GM21423 (cell line): ENCODE data around the gene SLC22A12.

Source experiments
- ATAC-seq: cut with Tn5 transposase; IDR thresholded peaks from one replicate; pipeline ENCODE4 v1.9.1; 2021; ENCODE audit warnings: mild to moderate bottlenecking, moderate library complexity; ENCODE audit not compliant: unreplicated experiment

SLC22A12 gene

DNA sequence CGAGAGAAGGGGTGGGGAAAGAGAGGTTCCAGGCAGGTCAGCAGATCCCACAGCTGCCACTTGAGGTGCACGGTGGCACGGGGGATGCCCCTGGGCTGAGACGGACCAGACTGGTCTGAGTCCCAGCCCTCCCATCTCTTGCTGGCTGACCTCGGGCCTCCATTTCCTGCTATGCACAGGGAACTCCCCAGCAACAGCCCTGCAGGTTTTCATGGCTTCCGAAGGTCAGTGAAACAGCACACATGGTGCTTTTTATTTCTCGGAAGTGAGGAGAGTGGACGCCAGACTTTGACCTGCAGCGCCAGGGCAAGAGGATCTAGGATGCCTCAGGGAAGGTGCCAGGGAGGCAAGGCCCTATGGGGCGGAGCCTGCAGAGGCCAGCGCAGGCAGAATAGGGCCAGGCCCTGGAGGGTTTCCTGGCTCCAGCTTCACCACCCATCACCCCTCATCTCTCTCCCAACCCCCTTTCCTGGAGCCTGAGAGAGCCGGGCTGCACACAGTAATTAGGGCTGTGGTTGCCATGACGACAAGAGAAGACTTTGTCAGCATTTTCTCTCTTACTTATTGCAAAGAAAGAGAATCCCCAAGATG lies 29.5 kb downstream of the SLC22A12 start:
- no peak for ATAC-seq

DNA sequence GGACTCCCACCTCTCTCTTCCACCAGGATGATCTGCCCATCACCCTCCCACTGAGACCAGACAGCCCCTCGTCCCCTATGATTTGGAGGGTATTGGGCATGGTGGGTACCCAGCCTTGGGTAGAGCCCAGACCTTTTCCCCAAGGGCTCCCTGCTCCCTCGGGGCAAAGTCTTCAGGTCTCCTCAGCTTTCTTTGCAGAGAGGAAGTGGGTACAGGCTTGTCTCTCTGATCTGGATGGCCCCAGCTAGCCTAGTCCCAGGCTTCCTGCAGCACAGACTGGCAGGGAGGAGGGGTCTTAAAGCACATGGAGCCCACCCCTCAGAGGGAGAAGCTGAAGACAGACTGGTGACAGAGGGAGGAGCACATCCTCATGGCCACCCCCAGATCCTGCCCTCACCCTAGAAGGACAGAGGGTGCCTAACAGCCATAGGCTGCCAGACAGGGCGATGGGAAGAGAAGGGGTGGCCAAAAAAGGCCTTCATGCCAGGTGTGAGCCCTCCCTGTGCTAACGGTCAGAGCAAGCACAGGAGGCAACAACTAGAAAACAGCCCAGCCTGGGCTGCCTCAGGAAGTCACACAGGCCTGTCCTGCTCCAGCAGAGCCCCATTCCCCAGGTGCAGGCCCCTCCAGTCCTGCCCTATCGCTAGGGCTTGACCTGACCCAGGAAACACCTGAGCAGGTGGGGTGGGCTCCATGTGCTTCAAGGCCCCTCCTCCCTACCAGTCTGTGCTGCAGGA lies 30.4 kb downstream of the SLC22A12 start:
- ATAC-seq, result no peak

DNA sequence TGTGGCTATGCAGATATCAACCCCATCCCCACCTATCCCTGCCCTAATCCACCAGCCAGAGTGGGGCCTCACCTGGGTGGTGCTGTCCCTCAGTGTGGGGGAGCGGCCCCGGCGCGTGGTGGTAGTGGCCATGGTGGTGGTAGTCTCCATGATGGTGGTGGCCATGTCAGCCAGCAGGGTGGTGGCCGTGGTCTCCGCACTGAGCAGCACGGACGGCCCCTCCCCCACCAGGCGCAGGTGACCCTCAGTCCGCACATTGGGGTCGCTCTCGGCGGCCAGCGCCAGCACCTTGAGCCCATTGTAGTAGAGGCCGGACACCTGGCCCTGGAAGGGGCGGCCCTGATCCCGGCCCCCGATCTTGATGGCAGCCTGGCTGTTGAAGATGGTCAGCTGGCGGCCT lies 31.7 kb downstream of the SLC22A12 start:
- no peak for ATAC-seq

DNA sequence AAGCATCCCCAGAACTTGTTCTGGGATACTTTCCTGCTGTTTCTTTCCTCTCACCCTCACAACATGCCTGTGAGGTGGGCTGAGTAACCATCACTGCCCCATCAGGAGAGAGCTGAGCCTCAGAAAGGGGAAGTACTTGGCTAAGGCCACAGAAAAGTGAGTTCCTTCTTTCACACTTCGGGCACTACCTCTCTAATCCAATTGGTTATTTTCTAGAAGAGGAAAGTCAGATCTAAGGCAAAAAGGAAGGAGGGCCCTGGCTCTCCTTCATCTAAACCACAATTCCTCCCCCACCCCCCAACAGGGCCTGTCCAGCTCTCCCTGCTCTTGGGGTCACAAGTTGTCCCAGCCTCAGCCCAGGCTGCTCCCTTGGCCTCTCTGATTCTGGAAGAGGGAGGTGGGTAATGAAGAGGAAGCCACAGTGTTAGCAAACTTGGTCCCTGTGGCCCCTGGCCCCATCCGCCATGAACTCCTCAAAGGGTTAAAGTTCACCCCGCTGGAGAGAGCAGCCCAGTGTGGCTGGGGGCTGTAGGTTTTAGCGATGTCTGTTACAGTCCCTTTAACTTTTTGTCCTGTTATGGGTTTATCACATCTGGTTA lies 34.0 kb downstream of the SLC22A12 start:
- no peak for ATAC-seq

DNA sequence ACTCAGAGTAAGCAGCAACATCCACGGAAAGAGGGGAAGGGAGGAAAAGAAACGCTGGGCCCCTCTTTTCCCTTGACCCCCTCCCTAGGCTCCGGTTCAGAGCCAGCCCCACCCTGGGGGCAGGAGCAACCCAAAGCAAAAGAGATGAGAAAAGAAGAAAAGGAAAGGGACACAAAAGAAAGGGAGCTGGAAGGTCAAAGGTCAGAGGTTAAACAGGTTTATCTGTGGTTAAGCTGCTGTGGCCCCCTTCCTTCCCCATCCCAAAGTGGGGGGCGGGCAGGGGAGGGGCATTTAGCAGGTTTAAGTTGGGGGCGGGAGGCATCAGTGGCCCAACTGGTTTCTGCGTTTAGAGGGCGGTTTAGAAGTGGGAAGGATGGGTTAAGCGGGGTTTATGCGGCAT lies 35.6 kb downstream of the SLC22A12 start:
- ATAC-seq, result no peak

DNA sequence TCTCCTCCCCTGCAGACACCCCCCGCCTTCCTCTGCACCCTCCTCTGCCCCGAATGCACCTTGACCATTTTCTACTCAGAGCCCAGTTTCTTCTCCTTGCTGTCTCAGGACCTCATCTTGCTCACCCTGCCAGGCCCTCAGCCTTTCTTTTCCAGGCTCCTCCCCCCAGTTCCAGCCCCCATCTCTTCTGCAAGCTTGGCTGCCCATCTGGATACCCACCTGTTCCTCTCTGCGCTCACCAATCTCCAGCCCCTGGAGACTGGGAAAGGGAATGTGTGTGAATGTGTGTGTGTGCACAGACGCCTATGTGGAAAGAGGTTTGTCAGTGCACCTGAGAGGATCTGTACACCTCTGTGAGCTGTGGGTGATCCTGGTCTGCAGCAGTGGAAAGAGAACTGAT lies 36.4 kb downstream of the SLC22A12 start:
- no peak for ATAC-seq

DNA sequence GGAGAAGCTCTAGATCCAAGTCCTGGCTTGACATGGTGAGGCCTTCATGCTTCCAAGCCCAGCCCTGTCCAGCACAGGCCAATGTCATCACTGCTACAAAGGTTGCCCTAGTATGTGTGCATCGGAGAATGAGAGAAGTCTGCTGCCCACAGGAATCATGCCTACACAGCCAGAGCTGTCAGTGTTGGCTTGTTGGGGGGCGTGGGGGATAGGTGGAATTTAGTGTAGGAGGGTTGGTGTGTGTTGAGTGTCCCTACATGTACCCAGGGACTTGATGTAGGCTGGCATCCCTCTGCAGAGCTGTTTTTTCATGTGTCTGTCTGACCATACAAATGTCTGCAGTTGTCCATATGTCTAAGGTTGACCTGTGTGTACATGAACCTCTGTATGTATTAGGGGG lies 37.6 kb downstream of the SLC22A12 start:
- ATAC-seq, result no peak

DNA sequence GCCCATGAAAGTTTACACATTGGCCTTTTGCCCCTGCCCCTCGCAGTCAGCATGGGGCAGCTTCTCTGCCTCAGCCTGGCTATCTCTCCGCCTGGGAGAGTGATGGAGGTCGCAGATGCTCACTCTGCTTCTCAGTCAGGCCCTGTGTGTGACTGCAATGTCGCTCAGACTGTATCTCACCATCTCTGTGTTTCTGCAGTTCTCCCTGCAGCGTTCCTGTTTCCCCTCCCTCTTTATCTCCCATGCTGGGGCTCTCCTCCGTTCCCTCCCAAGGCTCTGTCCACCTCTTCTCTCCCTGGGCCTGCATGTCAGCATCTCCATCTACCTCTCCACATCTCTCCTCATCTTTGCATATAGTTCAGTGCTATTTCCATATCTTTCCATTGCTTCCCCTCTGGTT lies 38.1 kb downstream of the SLC22A12 start:
- no peak for ATAC-seq

DNA sequence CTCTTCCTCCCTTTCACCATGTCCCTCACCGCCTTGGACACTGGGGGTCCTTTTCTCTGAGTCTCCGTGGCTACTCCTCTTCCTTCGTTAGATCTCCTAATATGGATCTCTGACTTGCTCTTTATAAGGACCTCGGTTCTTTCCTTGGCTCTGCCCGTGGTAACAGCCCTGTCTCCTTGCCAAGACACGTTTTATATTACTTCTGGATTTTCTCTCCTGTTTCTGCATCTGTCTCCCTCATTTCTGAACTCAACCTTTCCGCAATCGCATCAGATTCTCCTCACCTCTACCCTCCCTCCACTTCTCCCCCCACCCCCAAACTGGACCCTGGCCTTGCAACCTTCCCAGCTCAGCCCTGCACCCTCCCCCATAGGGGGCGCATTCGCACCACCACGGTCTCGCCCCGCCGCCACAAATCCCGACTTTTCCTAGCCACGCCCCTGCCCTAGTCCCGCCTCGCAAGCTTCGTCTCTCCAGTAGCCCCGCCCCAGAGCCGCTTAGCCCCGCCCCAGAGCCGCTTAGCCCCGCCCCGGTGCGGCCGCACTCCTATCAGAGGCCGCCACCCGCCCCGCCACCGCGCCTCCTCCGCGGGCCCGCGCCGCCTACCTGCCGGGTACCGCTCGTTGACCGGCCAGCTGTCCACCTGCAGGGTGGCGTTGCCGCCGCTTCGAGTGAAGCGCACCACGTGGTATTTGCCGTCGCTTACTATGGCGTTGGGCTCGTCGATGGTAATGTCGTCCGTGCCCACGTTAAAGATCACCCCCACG lies 39.0 kb downstream of the SLC22A12 start:
- ATAC-seq, result no peak

DNA sequence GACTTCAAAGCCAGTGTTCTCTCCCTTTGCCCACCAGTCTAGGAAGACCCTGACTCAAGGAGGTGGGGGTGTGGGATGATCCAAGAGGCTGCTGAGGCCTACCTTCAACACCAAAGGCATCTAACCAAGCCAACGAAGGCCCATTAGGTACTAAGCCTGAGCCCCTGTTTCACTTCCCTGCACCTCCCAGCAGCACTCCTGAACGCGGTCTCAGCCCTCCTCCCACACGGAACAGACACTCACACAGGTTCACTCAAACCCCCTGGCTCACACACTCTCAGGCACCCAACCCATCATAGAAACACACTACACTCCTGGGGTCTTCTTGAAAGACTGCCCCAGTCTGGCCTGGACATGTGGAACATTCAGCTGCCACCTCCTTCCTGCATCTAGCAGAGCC lies 40.7 kb downstream of the SLC22A12 start:
- ATAC-seq, result no peak

DNA sequence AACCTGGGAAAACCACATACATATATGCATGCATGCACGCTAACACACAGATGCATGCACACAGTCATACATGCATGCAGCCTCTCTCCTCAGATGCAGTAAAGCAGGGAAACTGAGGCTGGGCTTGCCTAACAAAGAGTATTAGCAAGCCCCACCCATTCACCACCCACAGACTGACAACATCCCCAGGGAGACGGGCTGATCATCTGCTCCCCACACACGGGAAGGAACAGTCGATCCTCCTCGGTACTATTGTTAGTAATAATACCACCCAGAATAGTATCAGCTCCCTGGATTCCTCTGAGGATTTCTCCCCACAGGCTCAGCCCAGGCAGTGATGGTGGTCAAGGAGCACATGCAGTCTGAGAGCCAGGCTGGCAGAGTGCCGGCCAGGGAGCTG lies 41.2 kb downstream of the SLC22A12 start:
- ATAC-seq, result no peak

DNA sequence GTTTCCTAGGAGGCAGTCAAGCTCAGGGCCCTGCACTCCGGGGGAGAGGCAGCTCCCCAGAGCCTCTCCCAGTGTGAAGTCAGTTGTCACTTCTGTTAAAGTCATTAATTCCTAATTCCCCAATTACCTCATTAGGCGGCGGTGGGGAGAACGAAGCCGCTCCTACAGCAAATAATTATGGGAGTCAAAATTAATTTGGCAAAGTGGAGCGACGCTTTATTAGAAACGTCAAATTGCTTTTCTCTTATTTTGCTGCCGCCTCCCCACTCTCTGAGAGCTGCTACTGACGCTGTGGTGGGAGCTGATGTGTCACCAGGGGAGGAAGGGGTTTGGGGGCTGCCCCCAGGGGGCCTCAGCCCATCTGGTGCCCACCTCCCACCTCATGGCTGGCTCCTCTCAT lies 41.6 kb downstream of the SLC22A12 start:
- ATAC-seq, result no peak

DNA sequence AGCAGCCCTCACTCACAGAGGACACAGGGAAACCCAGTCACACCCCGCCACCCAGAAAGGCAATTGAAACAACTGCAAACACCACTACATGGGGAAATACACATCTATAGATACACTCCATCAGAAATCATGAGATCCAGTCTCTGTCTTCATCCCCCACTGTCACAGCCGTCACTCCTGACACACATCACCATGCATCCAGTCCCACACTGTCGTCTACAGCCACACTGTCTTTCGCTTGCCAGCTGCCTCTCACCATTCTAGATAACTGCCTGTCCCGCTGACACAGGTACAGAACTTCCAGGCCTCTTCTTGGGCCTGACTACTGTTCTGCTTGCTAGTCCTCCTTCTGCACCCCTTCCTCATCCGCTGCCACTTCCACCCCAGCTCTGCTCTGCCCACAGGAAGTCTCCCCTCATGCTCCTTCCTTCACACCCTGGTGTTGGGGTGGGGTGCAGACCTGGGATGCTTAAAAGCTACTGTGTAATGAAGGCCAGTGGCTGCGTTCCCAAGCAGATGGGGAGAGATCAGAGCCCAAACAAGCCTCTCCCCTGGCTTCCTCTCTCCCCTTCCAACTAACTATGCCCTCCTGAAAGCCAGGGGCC lies 42.6 kb downstream of the SLC22A12 start:
- no peak for ATAC-seq

DNA sequence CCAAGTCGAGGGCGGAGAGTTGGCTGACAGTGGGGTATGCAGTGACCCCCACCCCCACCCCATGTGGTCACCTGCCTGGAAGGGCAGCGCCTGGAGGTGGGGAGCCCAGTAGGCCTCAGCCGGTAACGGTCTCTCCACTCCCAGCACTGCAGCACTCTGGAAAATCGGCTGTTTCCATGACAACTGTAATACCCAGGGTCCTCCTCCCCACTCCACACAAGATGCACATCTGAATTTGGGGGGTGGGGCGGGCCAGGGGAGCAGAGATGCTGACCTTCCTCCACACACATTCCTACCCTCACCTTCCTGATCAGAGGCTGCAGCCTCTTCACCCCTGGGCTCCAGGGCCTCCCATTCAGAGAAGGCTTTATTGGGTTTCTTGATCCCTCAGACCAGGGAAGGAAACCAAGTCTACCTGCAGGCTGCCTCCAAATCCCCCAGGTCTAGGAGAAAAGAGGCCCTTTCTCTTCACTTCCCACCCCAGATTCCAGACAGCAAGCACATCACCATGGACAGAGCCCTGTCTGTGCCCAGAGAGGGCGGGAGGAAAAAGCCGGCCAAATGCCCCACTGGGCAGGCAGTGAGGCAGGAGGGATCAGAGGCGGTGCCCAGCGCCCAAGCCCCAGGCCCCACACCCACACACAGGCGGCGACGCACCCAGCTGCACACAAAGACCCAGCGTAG lies 46.5 kb downstream of the SLC22A12 start:
- ATAC-seq, result no peak

DNA sequence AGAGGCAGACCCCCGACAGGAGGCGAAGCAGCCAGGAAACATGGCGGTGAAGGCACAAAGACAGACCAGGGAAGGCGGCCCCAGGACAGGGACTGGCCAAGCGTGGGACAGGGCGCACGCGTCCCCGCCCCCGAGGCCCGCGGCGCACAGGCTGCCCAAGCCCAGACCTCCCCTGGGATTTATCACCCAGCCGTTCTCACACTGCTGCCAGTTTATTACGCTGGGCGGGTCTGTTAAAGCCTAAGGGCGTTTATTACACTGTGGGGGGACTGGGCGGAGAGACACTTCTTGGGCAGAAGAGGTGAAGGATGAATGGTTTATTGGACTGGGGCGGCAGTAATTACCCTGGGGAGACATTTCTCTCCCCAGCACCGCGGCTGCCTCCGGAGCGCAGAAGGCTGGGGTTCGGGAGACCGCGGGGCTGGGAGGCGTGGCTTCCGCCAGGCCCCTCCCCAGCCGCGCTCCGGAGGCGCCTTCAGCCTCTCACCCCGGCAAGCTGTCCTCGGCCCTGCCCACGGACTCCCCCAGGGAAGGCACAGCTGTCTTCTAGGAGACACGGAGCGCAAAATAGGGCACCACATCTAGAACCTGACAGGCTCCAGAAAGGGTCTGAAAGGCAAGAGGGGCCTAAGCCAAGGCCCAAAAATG lies 47.1 kb downstream of the SLC22A12 start:
- no peak for ATAC-seq

DNA sequence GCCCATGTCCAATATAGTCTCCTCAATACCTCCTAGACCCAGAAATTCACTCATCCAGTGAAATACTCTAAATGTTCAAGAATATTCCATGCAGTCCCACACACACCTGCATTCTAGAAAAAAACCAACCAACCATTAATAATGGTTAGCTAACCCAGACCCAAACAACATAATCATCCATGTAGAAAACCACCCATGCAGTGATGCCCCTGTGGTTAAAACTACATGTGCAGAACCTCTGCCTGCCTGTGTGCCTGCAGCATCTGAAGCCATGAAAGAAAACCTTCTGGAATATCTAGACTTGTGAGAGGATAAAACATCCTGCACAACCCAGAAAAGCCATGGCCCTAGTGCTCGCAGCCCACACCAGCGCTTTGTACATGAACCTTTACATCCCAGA lies 47.8 kb downstream of the SLC22A12 start:
- ATAC-seq, result no peak

DNA sequence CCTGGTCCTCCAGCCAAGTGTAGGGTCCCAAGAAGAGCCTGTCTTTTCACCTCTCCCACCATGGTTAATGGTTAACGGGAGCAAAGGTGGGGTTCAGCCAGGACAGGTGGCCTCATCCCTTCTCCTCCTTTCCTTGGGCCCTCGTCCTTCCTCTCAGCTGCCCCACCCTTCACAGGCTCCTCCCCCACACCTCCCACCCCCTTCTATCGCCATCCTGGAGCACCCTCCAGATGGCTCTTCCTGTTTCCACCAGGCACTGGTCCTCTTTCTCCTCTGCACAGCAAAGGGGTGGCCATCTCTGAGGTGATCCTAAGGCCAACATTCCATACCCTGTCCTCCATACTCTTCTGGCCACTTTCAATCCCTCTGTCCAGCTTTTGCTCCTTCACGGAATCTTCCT lies 48.9 kb downstream of the SLC22A12 start:
- ATAC-seq, result no peak

DNA sequence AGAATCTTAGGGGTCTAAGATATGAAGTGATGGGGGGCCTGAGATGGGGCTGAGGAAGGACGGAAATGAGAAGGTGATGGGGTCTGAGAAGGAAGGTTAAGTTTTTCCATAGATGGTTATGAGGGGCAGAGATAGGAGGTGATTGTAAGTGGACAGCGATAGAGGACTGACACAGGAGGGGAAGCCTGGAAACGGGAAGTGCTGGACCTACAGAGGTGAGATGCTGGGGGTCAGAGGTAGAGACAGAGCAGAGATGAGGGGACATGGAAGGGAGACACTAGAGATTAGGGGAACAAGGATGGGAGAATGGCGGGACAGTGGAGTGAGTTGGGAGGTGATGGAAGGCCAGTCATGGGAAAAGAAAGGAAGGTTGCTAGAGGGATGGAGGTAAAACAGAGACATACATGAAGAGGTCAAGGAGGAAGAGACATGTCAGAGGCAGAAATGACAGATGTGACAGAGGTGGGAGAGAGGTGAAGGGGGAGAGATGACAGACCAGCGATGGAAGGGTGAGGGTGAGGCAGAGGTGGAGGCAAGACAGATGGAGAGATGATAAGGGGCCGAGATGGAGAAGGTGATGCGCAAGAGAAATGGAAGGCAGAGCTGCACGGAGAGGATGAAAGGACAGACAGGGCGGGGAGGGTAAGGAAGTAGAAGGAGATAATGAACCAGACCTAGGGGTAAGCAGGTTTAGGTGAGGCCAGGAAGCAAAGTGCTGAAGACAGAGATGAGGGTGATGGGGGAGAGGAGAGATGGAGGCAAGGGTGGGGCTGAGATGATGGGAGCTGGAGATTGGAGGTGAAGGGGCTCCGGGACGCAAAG lies 50.8 kb downstream of the SLC22A12 start:
- no peak for ATAC-seq

DNA sequence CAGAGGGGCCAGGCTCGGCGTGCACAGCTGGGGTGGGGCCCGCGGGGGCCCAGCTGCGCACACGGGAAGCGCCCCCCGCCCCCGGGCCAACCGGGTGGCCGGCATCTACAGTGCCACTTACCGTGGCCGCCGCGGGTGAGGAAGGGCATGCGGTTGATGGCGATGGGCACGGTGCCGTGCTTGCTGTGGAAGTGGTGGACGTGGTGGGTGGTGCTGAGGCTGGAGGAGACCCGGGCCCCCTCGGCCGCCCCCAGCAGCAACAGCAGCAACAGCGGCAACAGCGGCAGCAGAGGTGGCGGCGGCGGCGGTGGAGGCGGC lies 51.4 kb downstream of the SLC22A12 start:
- ATAC-seq, result no peak

DNA sequence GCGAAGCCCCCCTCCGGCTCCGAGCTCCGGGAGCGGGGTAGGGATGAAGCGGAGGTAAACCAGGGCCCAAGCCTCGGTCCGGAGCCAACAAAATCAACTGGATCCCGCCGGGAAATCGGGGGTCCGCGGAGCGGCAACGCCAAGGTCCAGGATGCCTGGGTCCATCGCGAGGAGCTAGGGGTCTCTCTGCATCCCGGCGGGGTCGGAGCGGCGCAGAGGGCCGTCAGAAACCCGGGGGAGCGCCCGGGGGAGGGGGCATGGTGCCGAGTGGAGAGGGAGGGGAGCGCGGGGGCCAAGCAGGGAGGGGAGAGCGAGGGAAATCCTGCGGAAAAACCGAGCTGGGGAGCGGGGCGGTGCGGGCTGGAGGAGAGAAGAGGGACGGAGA lies 51.8 kb downstream of the SLC22A12 start:
- ATAC-seq, result no peak
